Measurements from ENCODE around the gene UGT1A8.

Gene UGT1A8

GRCh38 chr2:233822101-233822771, 204.8 kb downstream of the UGT1A8 start:
- DNase-seq = no peak
